ENCODE results near the gene OSTM1.
"Not testable (repeated sequence)": the region's sequence is repeated elsewhere in the genome, so short reads cannot be mapped to it uniquely, and the experiment has no call there.

OSTM1 gene

GRCh38 chr6:108020472-108021116 is 53.9 kb downstream of the OSTM1 start:
- DNase-seq (ENCODE audit: low read depth), result no peak

- not testable (repeated sequence) for DNase-seq (ENCODE audit: low read depth)
Measured at GRCh38 chr6:108016283-108016682, 58.3 kb downstream of the OSTM1 start.

GRCh38 chr6:108013787-108014439 is 60.6 kb downstream of the OSTM1 start:
- DNase-seq (ENCODE audit: low read depth), result no peak

GRCh38 chr6:108009894-108010293 is 64.6 kb downstream of the OSTM1 start:
- no peak for DNase-seq (ENCODE audit: low read depth)

GRCh38 chr6:108009258-108009657 is 65.3 kb downstream of the OSTM1 start:
- DNase-seq (ENCODE audit: low read depth), result not testable (repeated sequence)

- no peak for DNase-seq (ENCODE audit: low read depth)
Measured at GRCh38 chr6:108008363-108008762, 66.2 kb downstream of the OSTM1 start.

GRCh38 chr6:108005961-108006360 is 68.6 kb downstream of the OSTM1 start:
- no peak for DNase-seq (ENCODE audit: low read depth)

- no peak for DNase-seq (ENCODE audit: low read depth)
Measured at GRCh38 chr6:108004861-108005260, 69.7 kb downstream of the OSTM1 start.

- peak; percentile 23 for DNase-seq (ENCODE audit: low read depth)
Measured at GRCh38 chr6:108002365-108003221, 71.9 kb downstream of the OSTM1 start.

GRCh38 chr6:108001696-108002231 is 72.8 kb downstream of the OSTM1 start:
- DNase-seq (ENCODE audit: low read depth), result no peak

GRCh38 chr6:108000259-108000658 is 74.3 kb downstream of the OSTM1 start:
- DNase-seq (ENCODE audit: low read depth), result not testable (repeated sequence)

GRCh38 chr6:107999341-107999740 is 75.2 kb downstream of the OSTM1 start:
- no peak for DNase-seq (ENCODE audit: low read depth)

GRCh38 chr6:107991772-107992550 is 82.6 kb downstream of the OSTM1 start:
- DNase-seq (ENCODE audit: low read depth), result no peak

All from amniotic epithelial cell (primary cell).